GM21529 (cell line): ENCODE results near the gene OR10D3.
"Not testable (repeated sequence)": the region's sequence is repeated elsewhere in the genome, so short reads cannot be mapped to it uniquely, and the experiment has no call there.

Experiments
- ATAC-seq: cut with Tn5 transposase; IDR thresholded peaks from one replicate; pipeline ENCODE4 v1.9.1; 2021; ENCODE audit not compliant: unreplicated experiment

The OR10D3 gene

GRCh38 chr11:124183068-124183467, at the start of gene OR10D3:
Gene OR10D3 (plus strand): TSS chr11:124183345. CDS start chr11:124185270, 1,925 bp downstream.
- no peak for ATAC-seq

GRCh38 chr11:124143034-124143433, 40.1 kb upstream of the OR10D3 start:
- no peak for ATAC-seq

GRCh38 chr11:124147951-124148350, 35.2 kb upstream of the OR10D3 start:
- ATAC-seq, result no peak

GRCh38 chr11:124150684-124151083, 32.5 kb upstream of the OR10D3 start:
- no peak for ATAC-seq

GRCh38 chr11:124152770-124153407, 30.3 kb upstream of the OR10D3 start:
- no peak for ATAC-seq

- ATAC-seq, result no peak
Measured at GRCh38 chr11:124153821-124154220, 29.3 kb upstream of the OR10D3 start.

GRCh38 chr11:124159481-124159880, 23.7 kb upstream of the OR10D3 start:
- no peak for ATAC-seq

GRCh38 chr11:124160986-124161385, 22.2 kb upstream of the OR10D3 start:
- ATAC-seq, result no peak

GRCh38 chr11:124167826-124168231, 15.3 kb upstream of the OR10D3 start:
- no peak for ATAC-seq

GRCh38 chr11:124168796-124169195, 14.3 kb upstream of the OR10D3 start:
- ATAC-seq, result no peak

GRCh38 chr11:124170315-124170714, 12.8 kb upstream of the OR10D3 start:
- ATAC-seq, result not testable (repeated sequence)

GRCh38 chr11:124170801-124171586, 12.2 kb upstream of the OR10D3 start:
- no peak for ATAC-seq

- no peak for ATAC-seq
Measured at GRCh38 chr11:124172101-124172500, 11.0 kb upstream of the OR10D3 start.

- no peak for ATAC-seq
Measured at GRCh38 chr11:124172599-124172998, 10.5 kb upstream of the OR10D3 start.

- ATAC-seq, result no peak
Measured at GRCh38 chr11:124174001-124174583, 9.1 kb upstream of the OR10D3 start.

GRCh38 chr11:124176925-124177715, 6.0 kb upstream of the OR10D3 start:
- ATAC-seq, result no peak

- ATAC-seq, result no peak
Measured at GRCh38 chr11:124179310-124179709, 3.8 kb upstream of the OR10D3 start.

GRCh38 chr11:124190298-124191139, 7.4 kb downstream of the OR10D3 start:
- ATAC-seq, result no peak

- no peak for ATAC-seq
Measured at GRCh38 chr11:124193221-124194010, 10.3 kb downstream of the OR10D3 start.
